HG03521 (cell line): Measurements from ENCODE around the gene ARHGEF12.

Source experiments
- ATAC-seq: cut with Tn5 transposase; IDR thresholded peaks from one replicate; pipeline ENCODE4 v1.9.1; 2021; ENCODE audit warnings: mild to moderate bottlenecking, moderate library complexity; ENCODE audit not compliant: unreplicated experiment

The ARHGEF12 gene

DNA sequence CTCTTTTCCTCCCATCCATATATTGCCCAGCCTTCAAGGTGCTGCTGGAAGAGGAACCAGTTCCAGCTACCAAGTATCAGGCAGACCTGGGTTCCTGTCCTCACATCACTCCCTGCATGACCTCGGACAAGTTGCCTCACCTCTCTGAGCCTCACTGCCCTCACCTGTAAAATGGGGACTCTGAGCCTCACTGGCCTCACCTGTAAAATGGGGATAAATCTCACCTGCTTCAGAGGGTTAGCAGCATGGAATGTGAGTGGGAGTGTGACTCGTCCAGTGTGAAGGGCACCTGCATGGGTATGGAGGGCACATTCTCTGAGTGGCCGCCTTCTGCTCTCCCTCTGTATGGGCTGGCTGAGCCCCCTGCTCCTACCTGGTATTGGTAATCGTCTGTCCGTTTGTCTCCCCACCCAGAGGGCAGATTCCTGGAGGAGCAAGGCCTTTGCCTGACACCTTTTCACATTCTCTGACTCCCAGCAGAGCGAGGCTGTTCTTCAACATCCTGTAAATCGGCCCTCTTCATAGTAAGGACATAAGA, 179.0 kb downstream of the ARHGEF12 start:
- ATAC-seq: no peak

GRCh38 chr11:120516461-120517389, 180.5 kb downstream of the ARHGEF12 start:
- ATAC-seq: no peak

DNA sequence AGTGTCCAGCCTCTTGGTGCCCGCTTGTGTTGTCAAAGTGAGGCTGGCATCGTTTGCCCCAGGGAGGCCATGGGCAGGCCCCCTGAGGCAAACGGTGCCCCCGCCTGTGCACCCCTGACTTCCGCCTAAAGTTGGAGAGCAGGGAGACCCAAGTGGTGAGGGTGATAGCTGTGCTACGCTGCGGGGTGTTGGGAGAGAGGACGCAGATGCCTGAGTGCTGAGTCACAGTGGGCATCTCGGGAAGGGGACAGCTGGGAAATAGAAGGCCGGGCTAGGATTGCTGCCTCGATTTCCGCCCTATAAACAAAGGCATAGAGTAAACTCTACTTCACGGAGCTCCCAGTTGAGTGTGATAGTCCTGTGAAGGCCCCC, 181.2 kb downstream of the ARHGEF12 start:
- no peak for ATAC-seq

DNA sequence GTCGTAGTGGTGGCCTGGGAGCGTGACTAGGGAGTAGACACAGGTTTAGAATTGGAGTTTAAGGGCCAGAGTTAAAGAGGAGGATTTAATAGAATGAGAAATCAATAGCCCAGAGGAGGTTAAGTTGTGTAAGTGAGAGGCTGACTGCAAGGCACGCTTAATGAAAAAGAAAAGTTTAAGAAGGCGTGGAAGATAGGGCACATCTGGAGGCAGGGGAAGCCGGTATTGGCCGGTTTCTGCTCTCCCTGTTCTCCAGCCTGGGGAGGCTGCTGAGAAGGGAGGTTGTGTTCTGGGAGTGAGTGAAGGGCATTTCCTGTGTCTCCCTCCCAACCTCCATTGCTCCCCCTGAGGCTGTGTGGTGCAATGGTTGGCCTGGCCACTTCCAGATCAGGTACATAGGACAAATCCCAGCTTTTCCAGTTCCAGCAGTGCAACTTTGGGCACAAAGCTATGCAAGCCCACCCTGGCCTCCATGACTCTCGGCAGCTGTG, 181.6 kb downstream of the ARHGEF12 start:
- no peak for ATAC-seq

DNA sequence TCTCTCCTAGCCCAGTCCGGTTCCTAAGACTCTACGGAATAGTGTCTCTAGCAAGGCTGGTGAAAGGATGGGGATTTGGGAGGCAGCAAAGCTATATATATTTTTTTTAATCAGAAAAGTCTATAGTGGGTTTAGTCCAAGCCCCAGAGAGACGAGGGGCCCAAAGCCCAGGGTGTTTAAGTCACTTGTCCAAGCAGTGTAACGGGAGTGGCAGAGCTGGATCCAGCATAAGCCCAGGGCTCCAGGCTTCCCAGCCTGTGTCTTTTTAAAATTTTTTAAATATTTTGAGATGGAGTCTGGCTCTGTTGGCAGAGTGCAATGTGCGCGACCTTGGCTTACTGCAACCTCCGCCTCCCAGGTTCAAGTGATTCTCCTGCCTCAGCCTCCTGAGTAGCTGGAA, 182.1 kb downstream of the ARHGEF12 start:
- ATAC-seq: no peak

DNA sequence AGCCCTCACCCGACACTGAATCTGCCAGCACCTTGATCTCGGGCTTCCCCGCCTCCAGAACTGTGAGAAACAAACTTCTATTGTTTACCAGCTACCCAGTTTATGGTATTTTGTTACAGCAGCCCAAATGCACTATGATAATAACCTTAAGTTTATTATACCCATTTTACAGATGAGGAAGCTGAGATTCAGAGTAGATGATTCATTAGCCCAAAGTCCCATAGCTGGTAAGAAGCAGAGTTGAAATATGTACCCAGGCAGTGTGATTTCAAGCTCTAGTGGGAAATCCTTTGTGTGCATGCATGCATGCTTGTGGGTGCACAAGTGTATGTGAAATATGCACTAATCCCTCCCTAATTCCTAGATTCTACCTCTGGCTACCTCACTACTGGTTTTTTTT, 183.3 kb downstream of the ARHGEF12 start:
- ATAC-seq: no peak

- no peak for ATAC-seq
Observed at GRCh38 chr11:120520091-120520822, 184.0 kb downstream of the ARHGEF12 start.

DNA sequence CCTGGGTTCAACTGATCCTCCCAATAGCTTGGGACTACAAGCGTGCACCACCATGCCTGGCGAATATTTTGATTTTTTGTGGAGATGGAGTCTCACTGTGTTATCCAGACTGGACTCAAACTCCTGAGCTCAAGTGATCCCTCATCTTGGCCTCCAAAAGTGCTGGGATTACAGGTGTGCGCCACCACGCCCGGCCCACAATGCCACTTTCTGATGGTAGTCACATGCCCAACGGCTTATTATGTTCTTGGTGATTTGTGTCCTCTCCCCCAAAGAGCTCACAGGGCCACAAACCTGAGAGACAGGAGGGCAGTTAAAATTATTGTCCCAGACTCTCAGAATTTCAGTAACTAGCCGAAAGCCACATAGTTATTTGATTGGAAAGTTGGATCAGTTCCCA, 185.0 kb downstream of the ARHGEF12 start:
- ATAC-seq: no peak

GRCh38 chr11:120522021-120522420, 185.8 kb downstream of the ARHGEF12 start:
- no peak for ATAC-seq

- ATAC-seq: no peak
Observed at GRCh38 chr11:120522736-120523135, 186.5 kb downstream of the ARHGEF12 start.

DNA sequence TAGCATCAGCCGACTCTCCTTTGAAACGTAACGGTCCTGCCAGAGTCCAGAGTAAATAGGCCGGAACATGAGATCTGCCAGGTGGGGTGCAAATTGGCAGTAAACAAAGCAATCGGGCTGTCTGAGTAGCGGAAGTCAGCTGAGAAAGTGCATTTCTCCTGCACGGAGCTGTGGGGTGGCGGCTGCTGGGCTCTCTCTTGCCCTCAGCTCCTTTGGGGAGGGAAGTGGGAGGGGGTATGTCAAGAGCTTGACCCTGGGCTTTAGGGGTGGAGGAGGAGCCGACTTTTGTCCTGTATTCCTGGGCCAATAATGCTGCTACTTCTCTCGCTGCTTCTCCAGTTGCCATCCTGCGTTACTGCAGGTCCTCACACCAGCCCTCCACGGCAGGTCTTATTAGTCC, 187.0 kb downstream of the ARHGEF12 start:
- no peak for ATAC-seq

- ATAC-seq: no peak
Observed at GRCh38 chr11:120524536-120525085, 188.4 kb downstream of the ARHGEF12 start.

GRCh38 chr11:120525261-120526171, 189.3 kb downstream of the ARHGEF12 start:
- ATAC-seq: no peak

GRCh38 chr11:120526241-120526640, 190.0 kb downstream of the ARHGEF12 start:
- ATAC-seq: no peak

GRCh38 chr11:120527111-120527761, 191.0 kb downstream of the ARHGEF12 start:
- ATAC-seq: no peak

GRCh38 chr11:120528749-120529148, 192.5 kb downstream of the ARHGEF12 start:
- no peak for ATAC-seq

DNA sequence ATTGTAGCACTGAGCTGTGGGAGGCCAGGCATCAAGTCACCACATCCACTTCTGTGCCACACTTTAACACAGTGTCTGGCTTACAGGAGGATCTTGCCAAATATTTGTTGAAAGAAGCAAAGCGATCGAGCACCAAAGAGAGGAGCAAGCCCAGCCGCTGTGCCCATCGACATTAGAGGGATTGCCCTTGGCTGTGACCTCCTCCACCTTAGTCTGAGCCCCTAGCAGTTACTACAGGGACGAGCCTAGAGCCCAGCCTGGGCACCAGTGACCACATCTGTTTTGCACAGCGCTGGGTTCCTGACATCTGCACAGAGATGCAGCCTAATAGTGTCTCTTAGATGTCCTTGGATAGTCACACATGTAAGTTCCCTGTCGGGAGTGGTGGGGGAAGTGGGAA, 193.0 kb downstream of the ARHGEF12 start:
- no peak for ATAC-seq

GRCh38 chr11:120529911-120530310, 193.7 kb downstream of the ARHGEF12 start:
- no peak for ATAC-seq

- ATAC-seq: no peak
Observed at GRCh38 chr11:120532082-120532831, 196.0 kb downstream of the ARHGEF12 start.
